ENCODE data around the gene HCAR3. TPM values are rescaled to one million over a fixed set of nuclear protein-coding genes. Genes with fewer than 3 reads are reported as not detected.
"Not testable (repeated sequence)": the region's sequence is repeated elsewhere in the genome, so short reads cannot be mapped to it uniquely, and the experiment has no call there.

HCAR3 gene
- total RNA-seq, 1 experiment from 2014 or later: not detected

GRCh38 chr12:122722387-122722786 lies 5.8 kb upstream of the HCAR3 start:
- H3K36me3 ChIP-seq (ENCODE audit: control insufficient read depth, insufficient read depth, low read length): no peaks in the 10 kb centered on the region
- ChIA-PET CTCF (no interaction called here), POLR2A (no interaction called here)
- H3K27ac ChIP-seq (ENCODE audit: low read length): no peak overlapping the region
- intact Hi-C loops (cut with micrococcal nuclease; ENCODE audit: unreplicated experiment) (no loop called here), in situ Hi-C loops (cut with HindIII; ENCODE audit: low pct_unique_long_range_greater_than_20kb, low sequenced_read_pairs) (no loop called here)
- no peaks in the 10 kb centered on the region for H3K4me1 ChIP-seq (ENCODE audit: control insufficient read depth, insufficient read depth, low read length)
- no peak overlapping the region for H3K4me3 ChIP-seq (ENCODE audit: low read depth in 2 of 2, low read length in 2 of 2)
- no peaks in the 10 kb centered on the region for H3K9me3 ChIP-seq (ENCODE audit: control insufficient read depth, insufficient read depth, low read depth, low read length)
- no peak for DNase-seq (ENCODE audit: low read depth, low spot score)
- ATAC-seq: no peak
- BruUV-seq (replicated peaks): no TSS peak
- no peaks in the 10 kb centered on the region for H3K27me3 ChIP-seq (ENCODE audit: control insufficient read depth, insufficient read depth, low read length)
- TF ChIP-seq TCF7L2 (IDR thresholded peaks at IDR 0.05; ENCODE audit: low read depth, low read length) (no peak), POLR2AphosphoS5 (IDR thresholded peaks at IDR 0.05; ENCODE audit: low read depth, low read length) (no peak)

DNA sequence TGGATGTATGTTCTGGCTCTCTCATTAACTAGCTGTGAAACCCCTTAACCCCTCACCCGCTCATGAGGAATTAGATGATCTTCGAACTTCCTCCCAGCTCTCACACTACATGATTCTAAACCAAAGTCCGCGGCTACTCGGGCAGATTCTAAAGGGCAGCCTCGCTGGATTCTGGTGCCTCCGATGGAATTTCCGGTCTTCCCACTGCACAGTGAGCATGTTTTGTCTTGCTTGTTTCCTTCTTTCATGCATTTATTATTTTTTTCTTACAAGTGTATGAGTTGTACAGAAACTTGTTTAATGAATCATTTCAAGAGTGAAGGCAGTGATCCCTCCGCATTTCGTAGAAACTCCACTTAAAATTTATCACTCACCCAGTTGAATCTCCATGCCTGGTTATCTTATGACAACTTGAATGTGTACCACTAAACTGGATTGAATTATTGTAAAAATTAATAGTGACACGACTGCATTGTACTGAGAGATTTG lies 4.5 kb upstream of the HCAR3 start:
- Histone ChIP-seq H3K9me3 (ENCODE audit: control insufficient read depth, insufficient read depth, low read depth, low read length) (no peaks in the 10 kb centered on the region), H3K27me3 (ENCODE audit: control insufficient read depth, insufficient read depth, low read length) (no peaks in the 10 kb centered on the region), H3K36me3 (ENCODE audit: control insufficient read depth, insufficient read depth, low read length) (no peaks in the 10 kb centered on the region), H3K27ac (ENCODE audit: low read length) (no peak overlapping the region), H3K4me3 (ENCODE audit: low read depth in 2 of 2, low read length in 2 of 2) (no peak overlapping the region), H3K4me1 (ENCODE audit: control insufficient read depth, insufficient read depth, low read length) (no peaks in the 10 kb centered on the region)
- DNase-seq (ENCODE audit: low read depth, low spot score) (no peak), ATAC-seq (no peak)
- intact Hi-C loops (cut with micrococcal nuclease; ENCODE audit: unreplicated experiment): no loop called here
- BruUV-seq (replicated peaks): no TSS peak
- ChIA-PET CTCF (no interaction called here), POLR2A (no interaction called here)
- TF ChIP-seq POLR2AphosphoS5 (IDR thresholded peaks at IDR 0.05; ENCODE audit: low read depth, low read length) (no peak), REST (IDR thresholded peaks at IDR 0.05; ENCODE audit: insufficient read depth in 1 of 2, low read depth in 2 of 2, low read length in 1 of 2) (no peak), SIN3A (IDR thresholded peaks at IDR 0.05; ENCODE audit: borderline replicate concordance, insufficient read depth, low read depth, low read length) (no peak), TCF7L2 (IDR thresholded peaks at IDR 0.05; ENCODE audit: low read depth, low read length) (no peak)
- TF ChIP-seq, protein P1, sequence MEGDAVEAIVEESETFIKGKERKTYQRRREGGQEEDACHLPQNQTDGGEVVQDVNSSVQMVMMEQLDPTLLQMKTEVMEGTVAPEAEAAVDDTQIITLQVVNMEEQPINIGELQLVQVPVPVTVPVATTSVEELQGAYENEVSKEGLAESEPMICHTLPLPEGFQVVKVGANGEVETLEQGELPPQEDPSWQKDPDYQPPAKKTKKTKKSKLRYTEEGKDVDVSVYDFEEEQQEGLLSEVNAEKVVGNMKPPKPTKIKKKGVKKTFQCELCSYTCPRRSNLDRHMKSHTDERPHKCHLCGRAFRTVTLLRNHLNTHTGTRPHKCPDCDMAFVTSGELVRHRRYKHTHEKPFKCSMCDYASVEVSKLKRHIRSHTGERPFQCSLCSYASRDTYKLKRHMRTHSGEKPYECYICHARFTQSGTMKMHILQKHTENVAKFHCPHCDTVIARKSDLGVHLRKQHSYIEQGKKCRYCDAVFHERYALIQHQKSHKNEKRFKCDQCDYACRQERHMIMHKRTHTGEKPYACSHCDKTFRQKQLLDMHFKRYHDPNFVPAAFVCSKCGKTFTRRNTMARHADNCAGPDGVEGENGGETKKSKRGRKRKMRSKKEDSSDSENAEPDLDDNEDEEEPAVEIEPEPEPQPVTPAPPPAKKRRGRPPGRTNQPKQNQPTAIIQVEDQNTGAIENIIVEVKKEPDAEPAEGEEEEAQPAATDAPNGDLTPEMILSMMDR (IDR thresholded peaks at IDR 0.05): no peak
- in situ Hi-C loops (cut with HindIII; ENCODE audit: low pct_unique_long_range_greater_than_20kb, low sequenced_read_pairs): no loop called here

DNA sequence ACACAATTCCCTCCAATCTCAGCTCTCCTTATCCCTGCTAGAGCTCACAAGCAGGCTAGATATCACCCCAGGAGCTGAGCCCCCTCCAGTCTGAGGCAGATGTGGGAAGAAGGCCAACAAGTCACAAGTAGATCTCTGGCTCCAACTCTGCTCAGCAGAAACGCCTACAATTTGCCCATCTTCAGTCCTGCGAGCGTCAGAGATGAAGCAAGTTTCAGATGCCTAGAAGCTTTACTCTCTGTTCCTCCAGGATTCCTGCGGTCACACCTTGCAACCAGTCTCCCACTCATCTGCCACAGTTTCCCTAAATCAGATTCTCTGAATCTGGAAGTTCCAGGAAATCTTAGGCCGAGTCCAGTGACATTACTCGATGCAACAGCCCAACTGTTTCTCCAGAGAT lies 1.4 kb downstream of the HCAR3 start:
- intact Hi-C loops (cut with micrococcal nuclease; ENCODE audit: unreplicated experiment); CTCF ChIA-PET; in situ Hi-C loops (cut with HindIII; ENCODE audit: low pct_unique_long_range_greater_than_20kb, low sequenced_read_pairs); BruUV-seq (replicated peaks); H3K4me1 ChIP-seq (ENCODE audit: control insufficient read depth, insufficient read depth, low read length); ATAC-seq; H3K4me3 ChIP-seq (ENCODE audit: low read depth in 2 of 2, low read length in 2 of 2); H3K9me3 ChIP-seq (ENCODE audit: control insufficient read depth, insufficient read depth, low read depth, low read length); POLR2A ChIA-PET; DNase-seq (ENCODE audit: low read depth, low spot score); H3K27ac ChIP-seq (ENCODE audit: low read length); H3K27me3 ChIP-seq (ENCODE audit: control insufficient read depth, insufficient read depth, low read length); H3K36me3 ChIP-seq (ENCODE audit: control insufficient read depth, insufficient read depth, low read length): not testable (repeated sequence)

DNA sequence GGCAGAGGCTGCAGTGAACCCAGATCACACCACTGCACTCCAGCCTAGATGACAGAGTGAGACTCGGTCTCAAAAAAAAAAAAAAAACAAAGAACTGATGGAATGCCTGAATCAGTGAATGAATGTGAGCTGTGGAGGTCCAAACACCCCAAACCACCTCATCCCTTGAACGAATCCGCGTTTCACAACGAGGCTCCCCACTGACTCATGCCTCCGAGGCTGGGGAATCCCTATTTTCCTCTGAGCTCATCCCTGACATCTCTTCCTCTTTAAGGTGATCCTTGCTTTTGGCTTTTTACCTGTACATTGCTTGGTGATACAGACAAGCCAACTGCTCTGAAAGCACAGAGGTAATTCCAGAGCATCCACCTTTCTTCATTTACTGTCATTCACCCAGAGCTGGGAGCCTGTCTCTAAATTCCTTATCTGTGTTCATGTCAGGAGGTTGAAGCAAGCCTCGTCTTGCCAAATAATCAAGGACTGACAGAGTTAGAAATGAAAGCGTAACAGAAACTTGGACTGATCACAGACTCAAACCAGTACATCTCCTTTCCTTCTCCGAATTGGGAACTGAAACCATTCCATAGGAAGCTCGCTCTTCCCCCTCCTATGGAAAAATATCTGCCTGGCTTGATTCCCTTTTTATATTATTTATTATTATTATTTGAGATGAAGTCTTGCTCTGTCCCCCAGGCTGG lies 3.0 kb downstream of the HCAR3 start:
- H3K27ac ChIP-seq (ENCODE audit: low read length); H3K9me3 ChIP-seq (ENCODE audit: control insufficient read depth, insufficient read depth, low read depth, low read length); H3K27me3 ChIP-seq (ENCODE audit: control insufficient read depth, insufficient read depth, low read length); DNase-seq (ENCODE audit: low read depth, low spot score); BruUV-seq (replicated peaks); POLR2A ChIA-PET; H3K4me1 ChIP-seq (ENCODE audit: control insufficient read depth, insufficient read depth, low read length); H3K36me3 ChIP-seq (ENCODE audit: control insufficient read depth, insufficient read depth, low read length); H3K4me3 ChIP-seq (ENCODE audit: low read depth in 2 of 2, low read length in 2 of 2); intact Hi-C loops (cut with micrococcal nuclease; ENCODE audit: unreplicated experiment); in situ Hi-C loops (cut with HindIII; ENCODE audit: low pct_unique_long_range_greater_than_20kb, low sequenced_read_pairs); CTCF ChIA-PET: not testable (repeated sequence)
- ATAC-seq: 0 out of 2 replicates have a peak, but pooled peaks have one; percentile 21

DNA sequence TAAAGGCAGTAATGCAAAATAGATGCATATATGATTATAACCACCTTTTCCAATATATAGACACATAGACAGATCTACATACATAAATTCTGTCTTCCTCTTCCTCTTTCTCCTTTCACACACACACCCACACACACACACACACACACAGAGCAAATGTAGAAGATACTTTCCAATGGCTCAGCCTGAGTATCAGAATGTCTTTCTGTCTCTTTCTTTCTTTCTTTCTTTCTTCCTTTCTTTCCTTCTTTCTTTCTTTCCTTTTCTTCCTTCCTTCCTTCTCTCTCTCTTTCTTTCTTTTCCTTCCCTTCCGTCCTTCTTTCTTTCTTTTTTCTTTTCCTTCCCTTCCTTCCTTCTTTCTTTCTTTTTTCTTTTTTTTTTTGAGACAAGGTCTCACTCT lies 5.3 kb downstream of the HCAR3 start:
- H3K27ac ChIP-seq (ENCODE audit: low read length); DNase-seq (ENCODE audit: low read depth, low spot score); H3K27me3 ChIP-seq (ENCODE audit: control insufficient read depth, insufficient read depth, low read length); H3K36me3 ChIP-seq (ENCODE audit: control insufficient read depth, insufficient read depth, low read length); H3K9me3 ChIP-seq (ENCODE audit: control insufficient read depth, insufficient read depth, low read depth, low read length); BruUV-seq (replicated peaks); ATAC-seq; H3K4me1 ChIP-seq (ENCODE audit: control insufficient read depth, insufficient read depth, low read length); in situ Hi-C loops (cut with HindIII; ENCODE audit: low pct_unique_long_range_greater_than_20kb, low sequenced_read_pairs); intact Hi-C loops (cut with micrococcal nuclease; ENCODE audit: unreplicated experiment); CTCF ChIA-PET; H3K4me3 ChIP-seq (ENCODE audit: low read depth in 2 of 2, low read length in 2 of 2): not testable (repeated sequence)
- POLR2A ChIA-PET: interaction anchor here (0.7 kb wide), 1 partner anchor 23 kb away, joined by 4 read pairs; no protein-coding TSS in a partner anchor
